Fibroblast of peridontal ligament (primary cell): Measurements from ENCODE around the gene JAZF1.

Experiments used
- DNase-seq: peaks from one replicate; pipeline ENCODE4 v3.0.0-alpha.2; 2010; ENCODE audit errors: extremely low read depth

Gene JAZF1

GRCh38 chr7:27840313-27840712 lies 340.3 kb downstream of the JAZF1 start:
- DNase-seq, result no peak

GRCh38 chr7:27839099-27839498 lies 341.5 kb downstream of the JAZF1 start:
- DNase-seq, result no peak

- no peak for DNase-seq
These were observed 344.1 kb downstream of the JAZF1 start for GRCh38 chr7:27836536-27836935.

GRCh38 chr7:27835376-27835775 lies 345.2 kb downstream of the JAZF1 start:
- DNase-seq, result no peak

GRCh38 chr7:27834179-27834921 lies 346.2 kb downstream of the JAZF1 start:
- DNase-seq, result no peak

GRCh38 chr7:27826357-27826756 lies 354.2 kb downstream of the JAZF1 start:
- DNase-seq, result no peak

- DNase-seq, result no peak
These were observed 354.7 kb downstream of the JAZF1 start for GRCh38 chr7:27825891-27826290.

- DNase-seq, result peak; percentile 64
These were observed 358.4 kb downstream of the JAZF1 start for GRCh38 chr7:27822245-27822644.

- DNase-seq, result no peak
These were observed 367.9 kb downstream of the JAZF1 start for GRCh38 chr7:27812706-27813105.

GRCh38 chr7:27810186-27810585 lies 370.4 kb downstream of the JAZF1 start:
- no peak for DNase-seq

GRCh38 chr7:27808626-27809025 lies 372.0 kb downstream of the JAZF1 start:
- DNase-seq, result peak; percentile 87

- DNase-seq, result no peak
These were observed 376.5 kb downstream of the JAZF1 start for GRCh38 chr7:27804139-27804538.

GRCh38 chr7:27802999-27803398 lies 377.6 kb downstream of the JAZF1 start:
- peak; percentile 93 for DNase-seq

- no peak for DNase-seq
These were observed 381.4 kb downstream of the JAZF1 start for GRCh38 chr7:27799212-27799611.

GRCh38 chr7:27795977-27796376 lies 384.6 kb downstream of the JAZF1 start:
- no peak for DNase-seq

- DNase-seq, result peak; percentile 50
These were observed 386.8 kb downstream of the JAZF1 start for GRCh38 chr7:27793780-27794179.

- DNase-seq, result no peak
These were observed 392.2 kb downstream of the JAZF1 start for GRCh38 chr7:27788437-27788836.

GRCh38 chr7:27784399-27785053 lies 396.1 kb downstream of the JAZF1 start:
- peak; percentile 67 for DNase-seq

GRCh38 chr7:27782849-27783248 lies 397.7 kb downstream of the JAZF1 start:
- DNase-seq, result no peak

GRCh38 chr7:27781188-27781587 lies 399.4 kb downstream of the JAZF1 start:
- DNase-seq, result no peak
